GM19351 (cell line): ENCODE data around the gene AMBRA1.
"Not testable (repeated sequence)": the region's sequence is repeated elsewhere in the genome, so short reads cannot be mapped to it uniquely, and the experiment has no call there.

Experiments used
- ATAC-seq: cut with Tn5 transposase; IDR thresholded peaks from one replicate; pipeline ENCODE4 v1.9.1; 2021; ENCODE audit warnings: mild to moderate bottlenecking, moderate library complexity; ENCODE audit not compliant: unreplicated experiment

The AMBRA1 gene

GRCh38 chr11:46615756-46616155 lies 21.9 kb upstream of the AMBRA1 start:
- ATAC-seq: no peak

DNA sequence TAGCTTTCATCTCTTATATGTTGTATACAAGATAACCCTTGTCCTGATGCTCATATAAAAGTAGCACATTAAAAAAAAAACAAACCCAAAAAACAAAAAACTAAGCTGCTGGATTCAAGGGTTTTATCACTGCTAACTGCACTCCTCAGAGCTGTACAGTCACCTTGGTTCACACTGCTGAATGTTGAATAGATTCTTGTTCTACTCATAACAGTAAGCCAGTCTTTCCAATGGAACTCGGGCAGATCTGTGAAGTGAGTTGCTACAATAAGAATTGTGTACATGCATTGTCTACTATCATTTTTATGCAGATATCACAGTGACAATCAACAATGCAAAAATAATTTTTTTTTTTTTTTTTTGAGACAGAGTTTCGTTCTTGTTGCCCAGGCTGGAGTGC lies 18.5 kb upstream of the AMBRA1 start:
- no peak for ATAC-seq

DNA sequence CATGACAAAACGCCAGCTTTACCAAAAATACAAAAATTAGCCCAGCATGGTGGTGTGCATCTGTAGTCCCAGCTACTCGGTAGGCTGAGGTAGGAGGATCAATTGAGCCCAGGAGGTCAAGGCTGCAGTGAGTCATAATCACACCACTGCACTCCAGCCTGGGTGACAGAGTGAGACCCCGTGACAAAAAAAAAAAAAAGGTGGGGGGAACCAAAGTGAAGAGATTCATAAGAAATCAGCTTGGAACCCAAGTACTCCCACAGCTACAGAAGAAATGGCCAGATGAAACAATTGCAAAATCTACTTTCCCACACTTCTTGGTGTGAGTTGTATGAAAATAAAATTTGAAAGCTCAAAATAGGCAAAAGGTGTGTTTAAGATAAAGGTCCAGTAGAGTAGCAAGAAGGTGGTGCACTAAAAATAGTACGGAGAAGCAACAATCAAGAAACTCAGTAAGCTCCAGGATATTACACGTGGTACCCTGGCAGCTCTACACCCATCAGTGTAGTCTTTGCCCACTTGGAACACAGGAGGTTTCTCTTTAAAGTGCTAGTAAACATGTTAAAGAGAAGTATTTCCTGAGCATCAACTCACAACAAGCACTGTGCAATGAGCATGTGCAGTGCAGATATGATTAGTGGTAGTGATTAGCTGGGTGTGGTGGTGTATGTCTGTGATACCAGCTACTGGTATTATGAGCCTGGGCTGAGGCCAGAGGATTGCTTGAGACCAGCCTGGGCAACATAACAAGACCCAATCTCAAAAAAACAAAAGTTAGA lies 17.9 kb upstream of the AMBRA1 start:
- ATAC-seq: no peak

DNA sequence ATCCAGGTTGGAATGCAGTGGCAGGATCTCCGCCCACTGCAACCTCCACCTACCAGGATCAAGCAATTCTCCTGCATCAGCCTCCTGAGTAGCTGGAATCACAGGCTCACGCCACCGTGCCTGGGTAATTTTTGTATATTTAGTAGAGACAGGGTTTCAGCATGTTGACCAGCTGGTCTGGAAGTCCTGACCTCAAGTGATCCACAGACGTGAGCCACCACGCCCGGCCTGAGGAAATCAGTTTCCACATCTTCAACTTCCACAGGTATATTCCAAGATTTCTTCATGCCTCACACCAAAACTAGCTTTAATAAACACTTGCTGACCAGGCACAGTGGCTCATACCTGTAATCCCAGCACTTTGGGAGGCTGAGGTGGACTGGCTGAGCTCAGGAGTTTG lies 15.6 kb upstream of the AMBRA1 start:
- no peak for ATAC-seq

DNA sequence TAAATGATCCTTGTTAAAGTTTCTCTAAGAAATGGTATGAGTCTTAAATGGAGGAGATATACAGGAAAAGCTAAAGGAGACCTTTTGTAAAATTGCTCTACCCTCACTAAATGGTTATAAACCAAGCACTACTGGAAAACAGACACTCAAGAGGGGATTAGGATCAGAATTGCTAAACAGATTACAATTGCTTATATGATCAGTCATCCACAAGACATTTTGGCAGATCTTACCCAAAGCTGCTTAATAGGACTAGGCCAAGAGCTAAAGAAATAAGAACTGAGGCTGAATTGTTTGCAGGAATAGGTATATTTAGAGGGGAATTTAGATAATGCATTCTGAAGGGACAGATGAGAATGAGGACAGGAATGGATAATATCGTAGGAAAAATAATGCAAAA lies 13.7 kb upstream of the AMBRA1 start:
- no peak for ATAC-seq

- no peak for ATAC-seq
Measured at GRCh38 chr11:46604796-46605195, 11.0 kb upstream of the AMBRA1 start.

GRCh38 chr11:46603704-46604308 lies 10.0 kb upstream of the AMBRA1 start:
- ATAC-seq: peak; percentile 55

GRCh38 chr11:46601129-46601528 lies 7.3 kb upstream of the AMBRA1 start:
- ATAC-seq: no peak

- ATAC-seq: no peak
Measured at GRCh38 chr11:46600194-46600960, 6.6 kb upstream of the AMBRA1 start.

DNA sequence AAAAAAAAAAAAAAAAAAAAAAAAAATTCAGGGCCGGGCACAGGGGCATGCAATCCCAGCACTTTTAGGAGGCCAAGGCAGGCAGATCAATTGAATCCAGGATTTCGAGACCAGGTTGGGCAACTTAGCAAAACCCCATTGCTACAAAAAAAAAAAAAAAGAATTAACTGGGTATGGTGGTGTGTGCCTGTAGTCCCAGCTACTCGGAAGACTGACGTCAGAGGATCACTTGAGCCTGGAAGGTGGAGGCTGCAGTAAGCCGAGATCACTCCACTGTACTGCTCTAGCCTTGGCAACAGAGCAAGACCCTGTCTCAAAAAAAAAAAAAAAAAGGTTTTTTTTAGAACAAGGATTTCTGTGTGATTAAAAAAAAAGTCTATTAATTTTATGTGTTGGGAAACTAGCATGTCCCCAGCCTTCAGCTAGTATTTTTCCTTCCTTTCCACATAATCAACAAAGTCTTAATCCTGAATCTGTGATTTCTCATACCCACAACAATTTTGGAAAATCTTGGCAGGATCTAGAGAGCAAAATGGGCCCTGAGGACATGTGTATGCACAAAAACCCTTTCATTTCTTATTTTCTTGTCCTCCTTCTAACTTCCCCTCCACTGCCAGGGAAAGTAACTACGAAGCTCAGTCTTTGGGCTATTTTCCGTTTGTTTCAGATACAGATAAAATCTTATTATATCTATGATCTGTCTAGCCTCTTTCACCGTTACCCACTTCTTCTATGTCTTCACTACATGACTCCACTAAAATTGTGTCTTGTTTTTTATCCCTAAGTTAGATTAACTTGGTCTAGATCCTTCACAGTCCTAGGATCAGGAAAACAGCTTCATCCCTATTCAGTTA lies 5.7 kb upstream of the AMBRA1 start:
- no peak for ATAC-seq

DNA sequence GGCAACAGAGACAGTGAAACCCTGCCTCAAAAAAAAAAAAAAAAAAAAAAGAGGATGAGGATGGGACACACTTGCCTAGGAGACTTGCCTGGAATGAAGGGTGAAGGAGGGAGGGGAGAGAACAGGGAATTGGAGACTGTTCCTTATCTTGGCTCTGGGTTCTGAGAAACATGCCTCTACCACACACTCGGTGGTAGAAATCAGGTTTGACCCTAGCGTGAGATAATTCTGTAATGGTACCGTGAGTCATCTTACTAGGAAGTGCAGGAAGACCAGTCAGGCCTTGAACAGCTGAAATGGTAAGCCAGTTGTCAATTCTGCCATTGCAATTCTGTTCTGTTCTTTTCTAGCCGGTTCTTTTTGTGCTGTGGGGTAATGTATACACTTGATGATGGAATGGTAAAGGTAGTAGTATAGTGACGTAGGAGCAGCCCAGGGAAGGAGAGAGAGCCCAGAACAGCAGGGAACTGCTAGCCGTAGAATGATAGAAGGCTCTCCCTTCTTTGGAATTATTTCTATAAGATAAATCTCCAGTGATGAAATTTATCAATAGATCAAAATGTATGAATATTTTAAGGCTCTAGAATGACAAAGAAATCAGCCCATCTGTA lies 3.9 kb upstream of the AMBRA1 start:
- ATAC-seq: no peak

DNA sequence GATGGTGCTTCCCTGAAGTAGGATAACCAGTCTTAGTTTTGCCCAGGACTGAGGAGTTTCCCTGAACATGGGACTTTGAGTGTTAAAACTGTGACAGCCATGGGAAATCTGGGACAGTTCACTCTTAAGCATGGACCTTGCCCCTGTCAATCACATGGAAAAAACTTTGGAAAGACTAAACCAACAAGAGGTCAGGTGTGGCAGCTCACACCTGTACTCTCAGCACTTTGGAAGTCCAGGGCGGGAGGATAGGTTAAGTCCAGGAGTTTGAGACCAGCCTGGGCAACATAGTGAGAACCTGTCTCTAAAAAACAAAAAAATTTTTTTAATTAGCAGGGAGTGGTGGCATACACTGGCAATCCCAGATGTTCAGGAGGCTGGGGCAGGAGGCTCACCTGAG lies 3.3 kb upstream of the AMBRA1 start:
- ATAC-seq: no peak

- ATAC-seq: no peak
Measured at GRCh38 chr11:46594785-46595184, 962 bp upstream of the AMBRA1 start.

- no peak for ATAC-seq
Measured at GRCh38 chr11:46594374-46594700, 514 bp upstream of the AMBRA1 start.

DNA sequence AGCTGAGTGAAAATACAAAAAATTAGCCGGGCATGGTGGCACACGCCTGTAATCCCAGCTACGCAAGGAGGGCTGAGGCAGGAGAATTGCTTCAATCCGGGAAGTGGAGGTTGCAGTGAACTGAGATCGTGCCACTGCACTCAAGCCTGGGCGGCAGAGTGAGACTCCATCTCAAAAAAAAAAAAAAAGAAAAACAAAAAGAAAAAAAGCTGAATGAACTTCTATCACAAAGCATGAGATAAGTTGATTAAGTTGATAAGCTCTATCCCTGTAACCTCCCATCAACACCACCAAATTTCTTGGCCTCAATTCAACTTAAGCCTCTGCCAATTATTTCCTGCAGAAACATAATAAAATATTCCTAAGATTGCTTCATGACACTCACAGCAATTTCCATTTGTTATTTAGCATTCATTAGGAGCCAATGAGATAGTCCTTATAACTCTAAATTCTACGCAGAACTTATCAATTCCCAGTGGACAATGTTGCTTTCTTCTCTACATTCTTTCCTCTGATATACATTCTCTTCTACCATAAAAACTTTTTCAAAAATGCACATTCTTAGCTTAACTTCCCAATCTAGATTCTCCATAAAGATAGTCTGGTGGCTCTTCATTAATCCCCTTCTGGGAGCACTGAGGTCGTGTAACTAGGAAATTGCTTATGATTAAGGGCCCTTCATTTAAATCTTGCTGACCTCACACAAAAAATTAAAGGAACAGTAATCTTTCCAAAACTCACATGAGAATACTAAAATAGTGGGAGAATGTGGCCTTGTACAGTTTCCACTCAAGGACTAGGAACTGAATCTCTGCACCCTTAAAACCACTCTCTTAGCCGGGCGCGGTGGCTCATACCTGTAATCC lies 2.9 kb downstream of the AMBRA1 start:
- no peak for ATAC-seq

GRCh38 chr11:46588915-46589314 lies 4.9 kb downstream of the AMBRA1 start:
- ATAC-seq: no peak

DNA sequence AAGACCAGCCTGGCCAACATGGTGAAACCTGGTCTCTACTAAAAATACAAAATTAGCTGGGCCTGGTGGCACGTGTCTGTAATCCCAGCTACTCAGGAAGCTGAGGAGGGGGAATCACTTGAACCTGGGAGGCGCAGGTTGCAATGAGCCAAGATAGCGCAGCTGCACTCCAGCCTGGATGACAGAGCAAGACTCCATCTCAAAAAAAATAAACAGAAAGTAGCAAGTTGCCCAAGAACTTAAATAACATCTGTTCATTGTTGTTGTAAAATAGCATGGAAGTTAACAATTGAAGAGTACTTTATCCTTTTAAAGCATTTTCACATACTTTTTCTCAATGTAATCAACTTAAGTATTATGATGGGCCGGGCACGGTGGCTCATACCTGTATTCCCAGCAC lies 5.7 kb downstream of the AMBRA1 start:
- no peak for ATAC-seq

DNA sequence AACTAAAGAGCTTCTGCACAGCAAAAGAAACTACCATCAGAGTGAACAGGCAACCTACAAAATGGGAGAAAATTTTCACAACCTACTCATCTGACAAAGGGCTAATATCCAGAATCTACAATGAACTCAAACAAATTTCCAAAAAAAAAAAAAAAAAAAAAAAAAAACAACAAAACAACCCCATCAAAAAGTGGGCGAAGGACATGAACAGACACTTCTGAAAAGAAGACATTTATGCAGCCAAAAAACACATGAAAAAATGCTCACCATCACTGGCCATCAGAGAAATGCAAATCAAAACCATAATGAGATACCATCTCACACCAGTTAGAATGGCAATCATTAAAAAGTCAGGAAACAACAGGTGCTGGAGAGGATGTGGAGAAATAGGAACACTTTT lies 10.3 kb downstream of the AMBRA1 start:
- ATAC-seq: not testable (repeated sequence)

DNA sequence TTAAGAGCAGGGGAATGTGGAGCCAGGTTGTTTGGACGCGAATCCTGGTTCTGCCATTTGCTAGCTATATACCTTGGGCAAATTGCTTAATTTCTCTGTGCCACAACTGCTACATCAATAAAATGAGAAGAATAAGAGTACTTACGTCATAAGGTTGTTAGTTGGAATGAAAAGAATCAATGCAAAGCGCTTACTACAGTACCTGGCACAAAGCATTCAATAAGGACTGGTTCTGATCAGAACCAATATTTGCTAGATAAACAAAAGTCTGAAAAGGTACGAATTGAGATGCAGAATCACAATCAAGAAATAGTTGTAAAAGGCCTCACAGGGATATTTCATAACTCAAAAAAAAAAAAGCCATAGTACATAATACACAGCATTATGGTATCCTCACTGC lies 11.2 kb downstream of the AMBRA1 start:
- no peak for ATAC-seq

DNA sequence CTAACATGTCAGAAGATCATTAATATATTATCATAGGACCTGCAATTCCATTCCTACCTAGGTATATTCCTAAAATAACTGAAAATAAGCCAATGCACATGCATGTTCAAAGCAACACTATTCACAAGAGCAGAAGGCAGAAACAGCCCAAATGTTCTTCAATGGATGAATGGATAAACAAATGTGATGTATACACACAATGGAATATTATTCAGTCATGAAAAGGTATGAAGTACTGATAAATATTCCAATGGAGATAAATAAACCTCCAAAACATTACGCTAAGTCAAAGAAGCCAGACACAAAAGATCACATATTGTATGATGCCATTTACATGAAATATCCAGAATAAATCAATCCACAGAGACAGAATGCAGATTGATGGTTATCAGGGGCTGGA lies 16.8 kb downstream of the AMBRA1 start:
- no peak for ATAC-seq
